CD4-positive, alpha-beta T cell treated with Interleukin-12 subunit alpha and Interleukin-12 subunit beta, for 1 hour (primary cell): ENCODE results near the gene SHFL.

Source experiments
- DNase-seq: peaks from one replicate; pipeline ENCODE4 v3.0.0-alpha.2; 2020

SHFL gene

GRCh38 chr19:10135551-10136334 is 49.6 kb downstream of the SHFL start:
- no peak for DNase-seq

DNA sequence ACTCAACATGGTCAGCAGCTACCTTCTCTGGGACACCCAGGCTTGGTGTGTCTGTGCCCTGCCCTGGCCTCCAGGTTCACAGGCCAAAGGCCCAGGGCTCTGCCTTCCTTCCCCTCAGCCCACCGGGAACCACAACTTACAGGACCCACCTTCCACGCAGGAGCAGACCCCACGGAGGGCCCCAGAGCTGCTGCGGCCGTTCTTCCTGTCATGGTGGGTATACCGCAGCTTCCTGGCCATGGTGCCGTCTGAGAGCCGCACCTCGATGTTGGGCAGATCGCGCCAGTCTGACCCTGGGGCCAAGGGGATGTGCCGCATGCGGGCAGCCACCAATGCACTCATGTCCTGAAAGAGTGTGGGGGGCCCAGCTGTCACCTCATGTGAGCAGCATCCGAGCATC is 50.8 kb downstream of the SHFL start:
- DNase-seq = no peak

- DNase-seq = no peak
Observed at GRCh38 chr19:10137751-10138682, 51.9 kb downstream of the SHFL start.

DNA sequence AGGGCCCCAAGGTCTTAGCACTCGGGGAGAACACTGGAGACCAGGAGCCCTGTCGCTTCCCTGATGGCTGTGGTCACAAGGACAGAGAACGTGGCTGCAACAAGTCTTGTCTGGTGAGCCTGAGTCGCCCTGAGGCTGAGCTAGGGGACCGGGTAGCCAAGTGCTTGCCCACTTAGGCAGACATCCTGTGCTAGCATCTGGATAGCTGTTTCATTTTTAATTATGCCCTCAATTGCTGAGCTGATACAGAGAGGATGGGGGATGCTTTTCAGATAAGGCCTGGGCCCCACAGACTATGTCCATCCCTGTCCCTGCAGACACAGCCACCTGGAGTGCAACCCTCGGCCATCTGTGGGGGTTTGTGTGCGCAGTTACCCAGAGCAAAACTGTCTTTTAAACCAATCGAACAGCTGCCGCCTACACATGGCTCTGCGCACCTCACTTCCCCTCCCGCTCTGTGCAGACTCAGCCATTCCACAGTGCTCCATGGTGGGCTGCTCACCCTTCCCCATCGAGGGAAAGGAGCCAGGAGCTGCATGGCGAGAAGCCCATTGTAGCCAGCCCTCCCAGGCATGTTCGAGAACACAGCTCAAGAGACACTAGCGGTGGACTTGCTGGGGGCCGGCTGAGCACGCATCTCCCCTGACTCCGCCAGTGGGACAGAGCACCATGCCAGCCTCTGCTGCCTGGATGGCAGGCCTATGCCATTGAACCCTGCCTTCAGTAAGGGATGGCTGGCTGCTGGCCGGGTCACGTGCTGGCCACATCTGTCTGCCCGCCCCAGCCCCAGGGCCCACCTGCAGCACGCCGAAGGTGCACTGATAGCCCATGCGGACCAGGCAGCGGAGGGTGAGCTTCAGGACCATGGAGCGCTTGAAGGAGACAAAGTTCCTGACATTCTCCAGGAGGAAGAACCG is 53.0 kb downstream of the SHFL start:
- DNase-seq = no peak

- no peak for DNase-seq
Observed at GRCh38 chr19:10139952-10140351, 53.8 kb downstream of the SHFL start.

DNA sequence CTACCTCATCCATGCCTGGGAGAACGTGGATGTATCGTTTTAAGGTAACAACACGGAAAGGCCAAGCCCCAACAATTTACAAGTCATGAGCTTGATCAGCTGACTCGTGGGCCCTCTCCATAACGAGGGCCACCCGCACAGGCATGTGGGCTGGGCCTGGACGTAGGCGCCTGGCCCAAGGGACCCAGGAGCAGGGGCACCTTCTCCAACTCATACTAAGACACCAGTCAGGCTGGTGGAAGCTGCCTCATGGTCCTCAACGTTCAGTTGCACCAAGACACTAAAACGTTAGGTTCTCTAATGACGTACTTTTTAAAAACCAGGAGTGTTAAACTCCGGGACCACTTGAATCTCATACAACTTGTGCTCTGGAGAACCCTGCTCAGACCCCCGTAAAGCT is 55.4 kb downstream of the SHFL start:
- no peak for DNase-seq

- no peak for DNase-seq
Observed at GRCh38 chr19:10141973-10142372, 55.9 kb downstream of the SHFL start.
